Type B pancreatic cell (in vitro differentiated cells): Measurements from ENCODE around the gene LDHAL6A. TPM values are rescaled to one million over a fixed set of nuclear protein-coding genes. Genes with fewer than 3 reads are reported as not detected.
"Not testable (repeated sequence)": the region's sequence is repeated elsewhere in the genome, so short reads cannot be mapped to it uniquely, and the experiment has no call there.

Experiments used
- DNase-seq: peaks from one replicate; pipeline ENCODE4 v3.0.0; 2021; ENCODE audit warnings: mixed read lengths; ENCODE audit not compliant: unreplicated experiment; ENCODE audit errors: extremely low spot score
- H3K27ac Mint-ChIP-seq: 2 replicates; pipeline ENCODE4 v1.8.0; 2021; ENCODE audit warnings: mild to moderate bottlenecking, mixed read lengths
- H3K27me3 Mint-ChIP-seq: 2 replicates; pipeline ENCODE4 v1.8.0; 2021; ENCODE audit warnings: mixed read lengths
- H3K36me3 Mint-ChIP-seq: 2 replicates; pipeline ENCODE4 v1.8.0; 2021; ENCODE audit warnings: mixed read lengths
- H3K4me1 Mint-ChIP-seq: one replicate; pipeline ENCODE4 v1.8.0; 2021; ENCODE audit warnings: mixed read lengths; ENCODE audit not compliant: unreplicated experiment
- H3K4me3 Mint-ChIP-seq: 2 replicates; pipeline ENCODE4 v1.8.0; 2021; ENCODE audit warnings: mild to moderate bottlenecking, mixed read lengths
- H3K9me3 Mint-ChIP-seq: 2 replicates; pipeline ENCODE4 v1.8.0; 2021; ENCODE audit warnings: mixed read lengths
- CTCF ChIP-seq: fragments of 200-600 bp; sonication (generic); conservative IDR thresholded peaks from 2 replicates; pipeline ENCODE4 v1.5.0; 2021; ENCODE audit warnings: antibody characterized with exemption, mild to moderate bottlenecking
- long read RNA-seq: library from polyadenylated mRNA; unstranded; transcript quantifications from one replicate; pipeline ENCODE4 v2.0.0, GENCODE V29; 2020
- total RNA-seq: library from RNA; stranded (reverse); gene quantifications from 2 replicates; pipeline ENCODE4 v1.2.1, GENCODE V29; 2021; ENCODE audit warnings: low replicate concordance

LDHAL6A gene
- not detected in 2 replicates for total RNA-seq
- long read RNA-seq = 0 reads

- DNase-seq = no peak
- Mint-ChIP-seq H3K36me3 (no peaks in the 10 kb centered on the region), H3K27ac (no peak within 1 kb of the TSS), H3K27me3 (no peaks in the 10 kb centered on the region), H3K9me3 (no peaks in the 10 kb centered on the region), H3K4me1 (no peaks in the 10 kb centered on the region), H3K4me3 (no peak within 1 kb of the TSS)
- no peak for TF ChIP-seq CTCF
Observed at GRCh38 chr11:18455686-18456372, at the start of gene LDHAL6A. LDHAL6A (plus strand) TSS chr11:18455856; CDS start chr11:18456681, 825 bp downstream.

- DNase-seq, H3K4me3 Mint-ChIP-seq, H3K27me3 Mint-ChIP-seq, H3K27ac Mint-ChIP-seq, H3K4me1 Mint-ChIP-seq, H3K9me3 Mint-ChIP-seq: not testable (repeated sequence)
- peaks cover 24% of the 10 kb centered on the region for H3K36me3 Mint-ChIP-seq
Observed at GRCh38 chr11:18407400-18407799, 48.3 kb upstream of the LDHAL6A start.

- peaks cover 12% of the 10 kb centered on the region for H3K36me3 Mint-ChIP-seq
- H3K27me3 Mint-ChIP-seq = peaks cover 3% of the 10 kb centered on the region
- peaks cover 5% of the 10 kb centered on the region for H3K4me1 Mint-ChIP-seq
- no peak overlapping the region for H3K27ac Mint-ChIP-seq
- peaks cover 10% of the 10 kb centered on the region for H3K9me3 Mint-ChIP-seq
- TF ChIP-seq CTCF = no peak
- DNase-seq = no peak
- H3K4me3 Mint-ChIP-seq = no peak overlapping the region
Observed at GRCh38 chr11:18408558-18409291, 46.9 kb upstream of the LDHAL6A start.

GRCh38 chr11:18416459-18416858 is 39.2 kb upstream of the LDHAL6A start:
- peaks cover 4% of the 10 kb centered on the region for H3K9me3 Mint-ChIP-seq
- TF ChIP-seq CTCF = no peak
- no peak for DNase-seq

DNA sequence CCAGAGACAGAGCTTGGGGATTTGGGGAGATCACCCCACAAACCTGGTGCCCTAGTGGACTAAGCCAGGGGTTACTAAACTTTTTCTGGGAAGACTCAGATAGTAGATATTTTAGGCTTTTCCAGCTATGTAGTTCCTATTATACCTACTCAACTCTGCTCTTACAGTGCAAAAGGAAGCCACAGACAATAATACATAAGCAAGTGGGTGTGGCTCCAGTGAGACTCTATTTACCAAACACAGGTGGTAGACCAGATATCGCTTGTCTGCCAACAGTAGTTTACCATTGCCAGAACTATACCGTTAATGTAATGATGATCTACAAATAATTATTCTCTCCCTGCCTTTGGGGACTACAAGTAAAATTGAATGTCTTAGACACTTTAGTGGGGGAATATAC is 36.6 kb upstream of the LDHAL6A start:
- Mint-ChIP-seq H3K4me3 (no peak overlapping the region), H3K4me1 (no peaks in the 10 kb centered on the region), H3K9me3 (no peaks in the 10 kb centered on the region), H3K27ac (no peak overlapping the region), H3K36me3 (no peaks in the 10 kb centered on the region), H3K27me3 (no peaks in the 10 kb centered on the region)
- no peak for TF ChIP-seq CTCF
- DNase-seq = no peak

More at GRCh38 chr11:18416459-18416858, 39.2 kb upstream of the LDHAL6A start:
- Mint-ChIP-seq H3K27me3 (no peaks in the 10 kb centered on the region), H3K4me3 (no peak overlapping the region), H3K36me3 (no peaks in the 10 kb centered on the region), H3K27ac (no peak overlapping the region), H3K4me1 (peaks cover 5% of the 10 kb centered on the region)

GRCh38 chr11:18420067-18420466 is 35.6 kb upstream of the LDHAL6A start:
- DNase-seq = no peak
- peak overlapping the region; percentile 65 for H3K27ac Mint-ChIP-seq
- no peak for TF ChIP-seq CTCF
- no peaks in the 10 kb centered on the region for H3K9me3 Mint-ChIP-seq
- H3K27me3 Mint-ChIP-seq = no peaks in the 10 kb centered on the region
- H3K36me3 Mint-ChIP-seq = no peaks in the 10 kb centered on the region
- no peak overlapping the region for H3K4me3 Mint-ChIP-seq
- no peaks in the 10 kb centered on the region for H3K4me1 Mint-ChIP-seq
